Coronary artery (tissue), 2 donors: ENCODE data around the gene CLSTN3.

Source experiments
- DNase-seq: peaks from one replicate; pipeline ENCODE4 v3.0.0-alpha.2; 2017; ENCODE audit warnings: low spot score
- H3K27ac ChIP-seq, 2 donors: fragments of 200-600 bp; sonication (generic); one replicate each; pipeline ENCODE4 v1.5.1; 2016 to 2019
- H3K4me3 ChIP-seq: fragments of 200-600 bp; sonication (generic); 2 replicates; pipeline ENCODE4 v1.5.1; 2016; ENCODE audit warnings: mild to moderate bottlenecking, moderate library complexity
- TF ChIP-seq, protein P1 (sequence below): fragments of 200-600 bp; sonication (generic); IDR thresholded peaks from one replicate; pipeline ENCODE4 v1.5.1; 2019; ENCODE audit warnings: antibody characterized with exemption

The CLSTN3 gene

DNA sequence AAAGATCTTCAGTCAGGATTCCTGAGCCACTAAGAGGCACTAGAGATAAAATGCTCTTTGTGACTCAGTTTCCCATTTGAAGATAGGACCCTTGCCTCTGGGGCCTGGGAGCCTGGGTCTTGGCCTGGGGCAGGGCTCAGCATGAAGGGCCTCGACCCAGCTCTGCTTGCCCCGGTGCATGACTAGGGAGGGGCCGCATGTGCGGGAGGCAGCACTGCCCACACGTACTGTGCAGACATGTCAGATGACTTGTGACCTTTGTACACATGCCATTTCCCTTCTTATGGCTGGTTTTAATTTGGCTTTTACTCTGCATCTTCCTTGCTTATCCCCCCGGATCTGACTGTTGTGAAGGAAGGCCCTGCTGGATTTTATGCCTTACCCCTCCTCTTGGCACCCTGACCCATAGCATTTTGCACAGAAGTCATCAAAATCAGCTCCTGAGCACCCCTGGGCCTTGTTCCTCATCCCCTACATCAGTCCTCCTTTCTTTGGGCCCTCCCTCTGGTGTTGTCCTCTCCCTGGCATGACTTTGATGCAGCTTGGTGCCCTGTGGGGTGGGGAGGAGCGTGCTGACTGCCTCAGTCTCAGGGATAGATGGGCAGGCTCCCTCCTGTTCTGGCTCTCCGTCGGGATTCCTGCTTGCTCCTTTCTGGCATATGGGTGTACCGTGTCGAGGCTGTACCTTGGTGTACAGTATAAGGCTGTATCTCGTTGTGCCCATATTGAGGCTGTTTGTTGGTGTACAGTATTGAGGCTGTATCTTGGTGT lies 4.4 kb downstream of the CLSTN3 start:
- H3K4me3 ChIP-seq: no peak overlapping the region
- DNase-seq: no peak
- TF ChIP-seq, protein P1, sequence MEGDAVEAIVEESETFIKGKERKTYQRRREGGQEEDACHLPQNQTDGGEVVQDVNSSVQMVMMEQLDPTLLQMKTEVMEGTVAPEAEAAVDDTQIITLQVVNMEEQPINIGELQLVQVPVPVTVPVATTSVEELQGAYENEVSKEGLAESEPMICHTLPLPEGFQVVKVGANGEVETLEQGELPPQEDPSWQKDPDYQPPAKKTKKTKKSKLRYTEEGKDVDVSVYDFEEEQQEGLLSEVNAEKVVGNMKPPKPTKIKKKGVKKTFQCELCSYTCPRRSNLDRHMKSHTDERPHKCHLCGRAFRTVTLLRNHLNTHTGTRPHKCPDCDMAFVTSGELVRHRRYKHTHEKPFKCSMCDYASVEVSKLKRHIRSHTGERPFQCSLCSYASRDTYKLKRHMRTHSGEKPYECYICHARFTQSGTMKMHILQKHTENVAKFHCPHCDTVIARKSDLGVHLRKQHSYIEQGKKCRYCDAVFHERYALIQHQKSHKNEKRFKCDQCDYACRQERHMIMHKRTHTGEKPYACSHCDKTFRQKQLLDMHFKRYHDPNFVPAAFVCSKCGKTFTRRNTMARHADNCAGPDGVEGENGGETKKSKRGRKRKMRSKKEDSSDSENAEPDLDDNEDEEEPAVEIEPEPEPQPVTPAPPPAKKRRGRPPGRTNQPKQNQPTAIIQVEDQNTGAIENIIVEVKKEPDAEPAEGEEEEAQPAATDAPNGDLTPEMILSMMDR: no peak
- no peak overlapping the region for H3K27ac ChIP-seq

DNA sequence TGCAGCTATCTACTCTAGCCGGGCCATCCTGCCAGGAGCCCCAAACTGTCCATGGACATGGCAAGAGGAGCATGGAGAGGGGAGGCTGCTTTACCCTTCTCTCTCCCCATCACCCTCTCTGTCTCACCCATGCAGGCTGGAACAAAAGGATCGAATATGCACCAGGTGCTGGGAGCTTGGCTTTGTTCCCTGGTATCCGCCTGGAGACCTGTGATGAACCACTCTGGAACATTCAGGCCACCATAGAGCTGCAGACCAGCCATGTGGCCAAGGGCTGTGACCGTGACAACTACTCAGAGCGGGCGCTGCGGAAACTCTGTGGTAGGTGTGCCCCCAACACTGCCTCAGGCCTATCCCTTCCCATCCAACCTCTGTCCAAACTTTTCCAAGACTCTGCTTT lies 5.9 kb downstream of the CLSTN3 start:
- H3K4me3 ChIP-seq: no peak overlapping the region
- no peak for DNase-seq
- TF ChIP-seq, protein P1: no peak
- no peak overlapping the region for H3K27ac ChIP-seq

DNA sequence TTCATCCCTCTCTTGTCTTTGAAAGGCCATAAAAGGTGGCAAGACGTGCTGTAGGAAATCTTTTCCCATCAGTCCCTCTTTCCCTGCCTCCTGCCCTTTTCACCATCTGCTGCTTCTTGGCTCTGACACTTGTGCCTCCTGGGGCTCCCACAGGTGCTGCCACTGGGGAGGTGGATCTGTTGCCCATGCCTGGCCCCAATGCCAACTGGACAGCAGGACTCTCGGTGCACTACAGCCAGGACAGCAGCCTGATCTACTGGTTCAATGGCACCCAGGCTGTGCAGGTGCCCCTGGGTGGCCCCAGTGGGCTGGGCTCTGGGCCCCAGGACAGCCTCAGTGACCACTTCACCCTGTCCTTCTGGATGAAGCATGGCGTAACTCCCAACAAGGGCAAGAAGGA lies 6.5 kb downstream of the CLSTN3 start:
- Histone ChIP-seq H3K27ac (no peak overlapping the region), H3K4me3 (no peak overlapping the region)
- TF ChIP-seq, protein P1: no peak
- DNase-seq: no peak

DNA sequence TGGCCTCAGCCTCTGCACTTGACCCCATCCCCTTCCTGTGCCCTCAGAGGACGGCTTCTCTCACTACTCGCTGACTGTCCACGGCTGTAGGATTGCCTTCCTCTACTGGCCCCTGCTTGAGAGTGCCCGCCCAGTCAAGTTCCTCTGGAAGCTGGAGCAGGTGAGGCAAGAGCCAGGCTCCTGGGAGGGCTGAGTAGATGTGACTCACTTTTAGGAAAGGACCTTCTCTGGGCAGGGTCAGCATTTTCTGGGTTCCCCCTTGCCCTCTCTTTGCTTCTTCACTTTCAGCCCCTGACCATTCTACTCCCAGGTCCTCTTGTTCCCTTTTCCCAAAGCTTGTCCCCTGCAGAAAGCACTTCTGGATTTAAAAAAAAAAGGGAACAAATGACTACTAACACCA lies 7.7 kb downstream of the CLSTN3 start:
- no peak overlapping the region for H3K27ac ChIP-seq
- TF ChIP-seq, protein P1: no peak
- DNase-seq: no peak
- no peak overlapping the region for H3K4me3 ChIP-seq

DNA sequence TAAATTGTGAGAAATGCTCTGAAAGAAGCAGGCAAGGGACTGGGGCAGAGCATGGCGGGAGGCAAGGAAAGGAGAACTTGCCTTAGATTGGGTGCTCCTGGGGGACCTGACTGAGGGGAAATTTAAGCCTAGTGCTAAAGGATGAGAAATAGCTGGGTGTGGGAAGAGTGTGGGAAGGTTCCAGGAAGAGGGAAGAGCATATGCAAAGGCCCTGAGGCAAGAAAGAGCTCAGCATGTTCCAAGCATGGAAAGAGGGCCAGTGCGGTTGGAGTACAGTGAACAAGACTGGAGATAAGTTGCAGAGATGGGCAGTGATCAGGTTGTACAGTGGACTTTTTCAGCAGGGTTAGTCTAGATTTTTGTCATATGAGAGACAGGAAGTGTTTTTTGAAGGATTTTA lies 9.0 kb downstream of the CLSTN3 start:
- DNase-seq: no peak
- H3K27ac ChIP-seq: no peak overlapping the region
- TF ChIP-seq, protein P1: no peak
- H3K4me3 ChIP-seq: no peak overlapping the region

DNA sequence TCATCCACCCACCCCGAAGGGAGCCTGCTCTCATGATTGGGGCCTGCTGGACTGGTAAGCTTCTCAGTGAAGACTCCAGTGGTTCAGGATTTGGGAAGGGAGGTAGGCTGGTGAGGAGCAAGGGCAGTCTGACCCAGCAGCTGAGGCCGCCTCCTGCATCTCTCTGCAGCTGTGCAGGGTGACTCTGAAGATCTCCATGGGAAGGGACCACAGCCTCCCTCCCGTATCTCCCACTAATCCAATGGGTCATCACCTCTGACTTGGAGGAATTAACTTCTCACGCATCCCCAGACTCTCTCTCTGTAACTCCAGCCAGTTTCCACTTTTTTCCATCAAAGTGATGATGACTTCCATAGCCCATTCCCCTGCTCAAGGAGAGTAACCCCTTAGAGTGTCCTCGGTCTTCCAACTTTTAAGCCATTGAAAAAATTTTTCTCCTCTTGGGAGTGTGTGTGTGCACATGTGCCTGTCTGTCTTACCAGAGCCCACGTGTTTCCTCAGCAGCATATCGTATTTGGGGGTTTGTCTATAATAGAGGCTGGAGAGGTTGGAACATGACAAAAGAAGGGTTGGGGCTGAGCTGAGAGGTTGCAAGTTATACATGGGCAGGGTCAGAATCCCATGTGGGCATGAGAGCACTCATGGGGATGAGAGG lies 11.3 kb downstream of the CLSTN3 start:
- no peak overlapping the region for H3K27ac ChIP-seq
- TF ChIP-seq, protein P1: no peak
- H3K4me3 ChIP-seq: no peak overlapping the region
- DNase-seq: no peak
